A549 (cell line): ENCODE measurements around the gene TBC1D22A. TPM values are rescaled to one million over a fixed set of nuclear protein-coding genes. Genes with fewer than 3 reads are reported as not detected.

Source experiments
- ATAC-seq, 2 experiments: fragments of 200-7000 bp in 1 of 2; fragments of >200 bp in 1 of 2; cut with Nextera tagmentation in 1 of 2; cut with Tn5 transposase in 1 of 2; 3 replicates each; pipeline versions ENCODE4 v1.8.0 to v1.9.1; 2018 to 2020; ENCODE audit warnings: mild to moderate bottlenecking in 1 of 2, moderate library complexity in 1 of 2
- CTCF ChIA-PET: fragments of 300-600 bp; sonication (Branson Sonifier 250); formaldehyde crosslinking; extraction: SDS; loops from one replicate; lab custom pipeline; 2021; ENCODE audit warnings: antibody characterized with exemption, inconsistent platforms; lab: Yijun Ruan, JAX
- POLR2A ChIA-PET: fragments of 350-600 bp; formaldehyde crosslinking; extraction: SDS; loops from one replicate; lab custom pipeline; 2021; ENCODE audit warnings: antibody characterized with exemption, inconsistent platforms; lab: Yijun Ruan, JAX
- DNase-seq, 2 experiments: peaks; one replicate each; pipeline versions ENCODE4 v3.0.0 to v3.0.0-alpha.2; 2011 to 2016; ENCODE audit warnings: low read depth in 1 of 2, low spot score in 1 of 2
- FAIRE-seq: peaks from 2 replicates; lab custom pipeline; 2011; peaks lifted over from hg19 to GRCh38; lab: Jason Lieb, UNC
- H3K27ac ChIP-seq, 2 experiments: fragments of >200 bp; sonication (Bioruptor Twin); formaldehyde crosslinking; 3 replicates each; pipeline ENCODE4 v1.5.1; 2016 to 2017
- H3K4me1 ChIP-seq: fragments of >200 bp; sonication (Bioruptor Twin); formaldehyde crosslinking; 3 replicates; pipeline ENCODE4 v1.6.1; 2016
- H3K4me2 ChIP-seq: fragments of >200 bp; sonication (Bioruptor Twin); formaldehyde crosslinking; 3 replicates; pipeline ENCODE4 v1.6.1; 2016
- H3K4me3 ChIP-seq: fragments of >200 bp; sonication (Bioruptor Twin); formaldehyde crosslinking; 3 replicates; pipeline ENCODE4 v1.5.1; 2016
- H3K9me3 ChIP-seq: fragments of >200 bp; sonication (Bioruptor Twin); formaldehyde crosslinking; 3 replicates; pipeline ENCODE4 v1.6.1; 2016
- BCL3 ChIP-seq: fragments of >200 bp; sonication (Bioruptor Twin); formaldehyde crosslinking; IDR thresholded peaks from 3 replicates; pipeline ENCODE4 v1.6.1; 2016
- CBX8 ChIP-seq: fragments of 200-600 bp; sonication (generic); IDR thresholded peaks from 2 replicates; pipeline ENCODE4 v1.6.1; 2016
- CHD2 ChIP-seq: fragments of 150-350 bp; IDR thresholded peaks from 2 replicates; pipeline ENCODE4 v1.6.1; 2014; ENCODE audit warnings: low read length; ENCODE audit not compliant: partially characterized antibody
- CHD4 ChIP-seq: fragments of 200-600 bp; sonication (generic); IDR thresholded peaks from 2 replicates; pipeline ENCODE4 v1.6.1; 2016; ENCODE audit warnings: antibody characterized with exemption, mild to moderate bottlenecking, borderline replicate concordance
- GATA3 ChIP-seq: IDR thresholded peaks from 2 replicates; pipeline ENCODE4 v1.6.1; 2012; ENCODE audit warnings: borderline replicate concordance
- HEYL ChIP-seq: fragments of 250-450 bp; sonication (Bioruptor Pico); IDR thresholded peaks from 2 replicates; pipeline ENCODE4 v1.8.0; 2021; ENCODE audit warnings: mild to moderate bottlenecking, moderate library complexity
- HOXA7 ChIP-seq: fragments of 250-450 bp; sonication (Bioruptor Pico); IDR thresholded peaks from 2 replicates; pipeline ENCODE4 v1.5.0; 2020; ENCODE audit warnings: mild to moderate bottlenecking, moderate library complexity
- HOXB13 ChIP-seq: fragments of 250-450 bp; sonication (Bioruptor Pico); IDR thresholded peaks from 2 replicates; pipeline ENCODE4 v1.5.0; 2020; ENCODE audit warnings: low read depth, mild to moderate bottlenecking, moderate library complexity
- JUNB ChIP-seq: fragments of >200 bp; sonication (Bioruptor Twin); formaldehyde crosslinking; IDR thresholded peaks from 2 replicates; pipeline ENCODE4 v1.6.1; 2016
- MYC ChIP-seq: IDR thresholded peaks from 2 replicates; pipeline ENCODE4 v1.6.1; 2012; ENCODE audit warnings: mild to moderate bottlenecking, inconsistent platforms, low read length, improper control_type of control experiment, borderline replicate concordance
- NFE2L2 ChIP-seq: fragments of 150-350 bp; conservative IDR thresholded peaks from 2 replicates; pipeline ENCODE4 v1.6.1; 2014; ENCODE audit warnings: low read length
- NR3C1 ChIP-seq: fragments of >200 bp; sonication (Bioruptor Twin); formaldehyde crosslinking; IDR thresholded peaks from 3 replicates; pipeline ENCODE4 v1.6.1; 2017
- RCOR1 ChIP-seq: fragments of 150-350 bp; IDR thresholded peaks from 2 replicates; pipeline ENCODE4 v1.6.1; 2014; ENCODE audit warnings: antibody characterized with exemption, low read length, low read depth
- REST ChIP-seq: fragments of 200-600 bp; sonication (generic); IDR thresholded peaks from 2 replicates; pipeline ENCODE4 v1.6.1; 2016; ENCODE audit warnings: antibody characterized with exemption, mild to moderate bottlenecking, moderate library complexity
- RFX5 ChIP-seq: fragments of 450-650 bp; IDR thresholded peaks from 2 replicates; pipeline ENCODE4 v1.7.1; 2014; ENCODE audit warnings: antibody characterized with exemption, mild to moderate bottlenecking, moderate library complexity
- WGBS: methylation state at CpG from one replicate; pipeline ENCODE4 v1.1.6; 2017; ENCODE audit errors: missing lambda C conversion rate; 5-methylcytosine and 5-hydroxymethylcytosine counted together
- polyA plus RNA-seq, 4 experiments: library from polyadenylated mRNA; depleted of rRNA in 3 of 4; stranded (reverse); fragments of >200 nt; fragmentation: RNase III in 1 of 4; extraction: RNeasy Plus Mini Kit Qiagen cat#74134 plus additional on column Dnase treatment in 1 of 4; gene quantifications; 2 replicates in 3 of 4; 3 replicates in 1 of 4; pipeline ENCODE4 v1.2.3, GENCODE V29; 2011 to 2017

TBC1D22A gene
- polyA plus RNA-seq, 2 of the 4 experiments (the other 2 are of a cell fraction) = 8.9 to 10.8 TPM

GRCh38 chr22:47221840-47222615 lies 459.6 kb downstream of the TBC1D22A start:
- H3K4me1 ChIP-seq = no peaks in the 10 kb centered on the region
- FAIRE-seq = no peak
- CTCF ChIA-PET = no interaction called here
- no peak for DNase-seq
- TF ChIP-seq JUNB (no peak), MYC (no peak), HEYL (CRISPR knock-in tag) (no peak), CHD4 (no peak), NFE2L2 (no peak), CBX8 (no peak), REST (no peak), BCL3 (no peak), RCOR1 (no peak), NR3C1 (no peak), CHD2 (no peak), RFX5 (no peak), HOXA7 (CRISPR knock-in tag) (no peak), HOXB13 (CRISPR knock-in tag) (no peak), GATA3 (no peak)
- TF ChIP-seq, all 56 proteins: peak for 0
- H3K27ac ChIP-seq = no peak overlapping the region
- 52% methylated on average over 20 of the region's 20 CpGs for WGBS
- no peak overlapping the region for H3K4me2 ChIP-seq
- H3K9me3 ChIP-seq = no peaks in the 10 kb centered on the region
- POLR2A ChIA-PET = no interaction called here
- ATAC-seq = no peak
- no peak overlapping the region for H3K4me3 ChIP-seq

Other genes starting within 250 kb of the TBC1D22A start
- 15.3 and 19.4 TPM in 2 replicates for gene CELSR1, start 225.0 kb upstream of the TBC1D22A start, polyA plus RNA-seq (2011; rRNA removed)
- 26.9 to 31.8 TPM (median 28.4 TPM) in 3 replicates for gene CELSR1, start 225.0 kb upstream of the TBC1D22A start, polyA plus RNA-seq (2017; fragmentation: RNase III; extraction: RNeasy Plus Mini Kit Qiagen cat#74134 plus additional on column Dnase treatment)
- gene GRAMD4, start 142.3 kb upstream of the TBC1D22A start, polyA plus RNA-seq (2011; rRNA removed) = 13.1 and 13.2 TPM in 2 replicates
- gene GRAMD4, start 142.3 kb upstream of the TBC1D22A start, polyA plus RNA-seq (2017; fragmentation: RNase III; extraction: RNeasy Plus Mini Kit Qiagen cat#74134 plus additional on column Dnase treatment) = 6.0 to 8.1 TPM (median 7.7 TPM) in 3 replicates
- 13.1 and 17.7 TPM in 2 replicates for gene CERK, start 24.4 kb upstream of the TBC1D22A start, polyA plus RNA-seq (2011; rRNA removed)
- gene CERK, start 24.4 kb upstream of the TBC1D22A start, polyA plus RNA-seq (2017; fragmentation: RNase III; extraction: RNeasy Plus Mini Kit Qiagen cat#74134 plus additional on column Dnase treatment) = 13.8 to 15.6 TPM (median 15.6 TPM) in 3 replicates